ENCODE data around the gene LYSMD2. TPM values are rescaled to one million over a fixed set of nuclear protein-coding genes. Genes with fewer than 3 reads are reported as not detected.

The LYSMD2 gene
- total RNA-seq, 3 donors from 2014 or later (not counting 1 experiment from before 2014, with no cell fraction given), result 8.1 to 13.6 (median 8.6) TPM

GRCh38 chr15:51732646-51733045, 4.8 kb downstream of the LYSMD2 start:
- no peak for TF ChIP-seq CTCF (IDR thresholded peaks at IDR 0.05)
- H3K9me3 ChIP-seq (ENCODE audit: control insufficient read depth, insufficient read depth, low read length), result no peaks in the 10 kb centered on the region
- Mint-ChIP-seq H3K9me3 (no peaks in the 10 kb centered on the region), H3K4me1 (peaks cover 61 to 66% of the 10 kb centered on the region in 2 donors), H3K27ac (peak overlapping the region; percentile 97 to 99), H3K4me3 (peak overlapping the region; percentile 25), H3K27me3 (ENCODE audit: low read depth in 2 of 2) (no peaks in the 10 kb centered on the region), H3K36me3 (no peaks in the 10 kb centered on the region)
- WGBS (ENCODE audit: insufficient coverage), result 26% methylated on average over 2 of the region's 2 CpGs
- intact Hi-C loops (cut with micrococcal nuclease), result loop anchor here (10.0 kb wide), 1 partner anchor 92 kb away; the partner anchor contains the start of gene TMOD3
- H3K27ac ChIP-seq (ENCODE audit: low read length), result peak overlapping the region; percentile 89
- H3K4me1 ChIP-seq (ENCODE audit: control insufficient read depth, insufficient read depth, low read length), result peaks cover 63% of the 10 kb centered on the region
- H3K4me3 ChIP-seq (ENCODE audit: low read length), result no peak overlapping the region
- DNase-seq (no peak), ATAC-seq (no peak)
- H3K27me3 ChIP-seq (ENCODE audit: control insufficient read depth, insufficient read depth, low read length), result no peaks in the 10 kb centered on the region
- H3K36me3 ChIP-seq (ENCODE audit: control insufficient read depth, insufficient read depth, low read length), result peaks cover 2% of the 10 kb centered on the region

GRCh38 chr15:51731549-51732267, 5.7 kb downstream of the LYSMD2 start:
- Histone ChIP-seq H3K4me3 (ENCODE audit: low read length) (peak overlapping the region; percentile 20), H3K4me1 (ENCODE audit: control insufficient read depth, insufficient read depth, low read length) (peaks cover 61% of the 10 kb centered on the region), H3K9me3 (ENCODE audit: control insufficient read depth, insufficient read depth, low read length) (no peaks in the 10 kb centered on the region), H3K36me3 (ENCODE audit: control insufficient read depth, insufficient read depth, low read length) (peaks cover 2% of the 10 kb centered on the region), H3K27ac (ENCODE audit: low read length) (peak overlapping the region; percentile 89), H3K27me3 (ENCODE audit: control insufficient read depth, insufficient read depth, low read length) (no peaks in the 10 kb centered on the region)
- Mint-ChIP-seq H3K27me3 (ENCODE audit: low read depth in 2 of 2) (no peaks in the 10 kb centered on the region), H3K4me1 (peaks cover 69 to 74% of the 10 kb centered on the region in 2 donors), H3K4me3 (peak overlapping the region; percentile 94), H3K36me3 (no peaks in the 10 kb centered on the region), H3K9me3 (no peaks in the 10 kb centered on the region), H3K27ac (peak overlapping the region; percentile 97 to 99)
- WGBS (ENCODE audit: insufficient coverage), result 18% methylated on average over 4 of the region's 5 CpGs
- DNase-seq (peak; percentile 26 to 84), ATAC-seq (peak; percentile 68 to 78 (median 75))
- TF ChIP-seq CTCF (IDR thresholded peaks at IDR 0.05), result no peak
- intact Hi-C loops (cut with micrococcal nuclease), result loop anchor here (10.0 kb wide), 1 partner anchor 93 kb away; the partner anchor contains the start of gene TMOD3

- Histone ChIP-seq H3K36me3 (ENCODE audit: control insufficient read depth, insufficient read depth, low read length) (peaks cover 9% of the 10 kb centered on the region), H3K4me1 (ENCODE audit: control insufficient read depth, insufficient read depth, low read length) (peaks cover 23% of the 10 kb centered on the region), H3K9me3 (ENCODE audit: control insufficient read depth, insufficient read depth, low read length) (no peaks in the 10 kb centered on the region), H3K27me3 (ENCODE audit: control insufficient read depth, insufficient read depth, low read length) (no peaks in the 10 kb centered on the region), H3K27ac (ENCODE audit: low read length) (no peak overlapping the region), H3K4me3 (ENCODE audit: low read length) (no peak overlapping the region)
- H3K27me3 Mint-ChIP-seq (ENCODE audit: low read depth in 2 of 2), result no peaks in the 10 kb centered on the region
- DNase-seq, result peak in 1 of 2 donors; percentile 45
- WGBS (ENCODE audit: insufficient coverage), result 93% methylated on average over 4 of the region's 4 CpGs
- TF ChIP-seq CTCF (IDR thresholded peaks at IDR 0.05), result no peak
- ATAC-seq, result peak in 2 of 3 donors; percentile 19 to 51
- peak overlapping the region; percentile 17 to 57 for H3K27ac Mint-ChIP-seq
- no peak overlapping the region for H3K4me3 Mint-ChIP-seq
- H3K9me3 Mint-ChIP-seq, result no peaks in the 10 kb centered on the region
- no peaks in the 10 kb centered on the region for H3K36me3 Mint-ChIP-seq
- peaks cover 57 to 60% of the 10 kb centered on the region in 2 donors for H3K4me1 Mint-ChIP-seq
- intact Hi-C loops (cut with micrococcal nuclease), result no loop called here
These were observed 10.1 kb downstream of the LYSMD2 start for GRCh38 chr15:51727141-51727897.
